Smooth muscle cell of the brain vasculature (primary cell): ENCODE results near the gene FUS.
"Not testable (repeated sequence)": the region's sequence is repeated elsewhere in the genome, so short reads cannot be mapped to it uniquely, and the experiment has no call there.

Experiments
- DNase-seq: peaks from one replicate; pipeline ENCODE4 v3.0.0-alpha.2; 2012; ENCODE audit warnings: low read depth, low spot score

FUS gene

GRCh38 chr16:31186930-31187807 is 7.2 kb downstream of the FUS start:
- no peak for DNase-seq

DNA sequence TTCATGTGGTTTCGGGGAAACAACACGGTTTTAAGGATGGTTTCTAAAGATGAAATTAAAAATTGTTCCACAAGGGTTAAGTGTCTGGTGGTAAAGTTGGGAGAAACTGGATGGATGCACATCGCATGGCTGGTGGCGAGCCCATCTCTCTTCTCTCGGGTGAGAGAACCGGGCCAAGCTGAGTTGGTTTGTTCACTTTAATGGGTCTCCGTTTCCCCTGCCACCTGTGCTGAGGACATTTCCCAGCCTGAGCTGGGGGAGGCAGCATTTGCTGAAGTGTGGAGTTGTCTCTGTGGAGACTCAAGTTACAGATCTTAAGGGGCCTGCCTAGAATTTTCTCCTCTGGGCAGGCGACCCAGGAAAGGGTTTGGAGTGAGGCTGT is 7.9 kb downstream of the FUS start:
- no peak for DNase-seq

DNA sequence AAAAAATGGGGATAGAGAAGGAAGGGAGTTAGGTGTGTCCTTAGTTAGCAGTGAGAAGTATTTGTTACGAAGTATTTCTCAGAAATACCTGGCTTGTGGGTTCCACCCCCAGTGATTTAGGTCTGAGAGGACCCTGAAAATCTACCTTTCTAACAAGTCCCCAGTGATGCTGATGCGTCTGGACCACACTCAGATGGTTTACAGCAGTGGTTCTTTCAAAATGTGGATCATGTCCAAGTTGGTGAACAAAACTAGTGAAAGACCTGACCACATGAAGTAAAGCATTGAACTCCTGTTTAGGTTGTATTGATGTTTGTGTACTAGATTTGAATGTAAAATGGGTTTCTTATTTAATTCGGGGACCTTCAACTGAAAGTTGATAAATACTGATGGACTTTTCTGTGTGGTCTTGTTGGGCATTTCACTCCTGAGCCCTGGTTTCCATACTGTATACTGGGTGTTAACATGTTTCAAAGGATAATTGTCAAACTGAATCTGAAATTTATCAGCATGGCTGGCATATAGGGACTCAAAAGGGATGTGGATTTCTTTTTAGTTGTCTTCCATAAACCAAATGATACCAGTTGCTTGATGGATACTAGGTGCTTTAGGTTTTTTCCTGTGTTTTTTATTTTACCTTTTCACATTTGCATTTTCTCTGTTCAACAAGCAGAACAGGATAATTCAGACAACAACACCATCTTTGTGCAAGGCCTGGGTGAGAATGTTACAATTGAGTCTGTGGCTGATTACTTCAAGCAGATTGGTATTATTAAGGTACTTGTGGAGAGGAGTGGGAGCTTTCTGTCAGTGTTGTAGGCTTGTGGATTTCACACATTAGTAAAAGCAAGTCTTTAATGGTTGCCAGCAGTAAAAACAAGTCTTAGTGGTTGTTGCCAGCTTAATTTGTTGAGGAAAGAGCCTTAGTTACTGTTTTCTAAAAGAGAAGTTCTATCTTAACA is 8.8 kb downstream of the FUS start:
- no peak for DNase-seq

- no peak for DNase-seq
Measured at GRCh38 chr16:31189412-31189778, 9.5 kb downstream of the FUS start.

DNA sequence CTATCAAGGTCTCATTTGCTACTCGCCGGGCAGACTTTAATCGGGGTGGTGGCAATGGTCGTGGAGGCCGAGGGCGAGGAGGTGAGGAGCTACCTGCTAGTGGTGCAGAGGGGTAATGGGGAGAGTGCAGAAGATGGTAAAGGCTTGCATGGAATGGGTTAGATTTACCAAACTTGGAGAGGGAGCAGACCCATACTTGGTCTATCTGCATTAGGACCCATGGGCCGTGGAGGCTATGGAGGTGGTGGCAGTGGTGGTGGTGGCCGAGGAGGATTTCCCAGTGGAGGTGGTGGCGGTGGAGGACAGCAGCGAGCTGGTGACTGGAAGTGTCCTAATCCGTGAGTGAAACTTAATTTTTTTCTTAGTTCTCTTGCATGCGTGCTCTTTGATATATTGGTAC is 10.1 kb downstream of the FUS start:
- no peak for DNase-seq

GRCh38 chr16:31190818-31191444 is 11.0 kb downstream of the FUS start:
- DNase-seq = no peak

DNA sequence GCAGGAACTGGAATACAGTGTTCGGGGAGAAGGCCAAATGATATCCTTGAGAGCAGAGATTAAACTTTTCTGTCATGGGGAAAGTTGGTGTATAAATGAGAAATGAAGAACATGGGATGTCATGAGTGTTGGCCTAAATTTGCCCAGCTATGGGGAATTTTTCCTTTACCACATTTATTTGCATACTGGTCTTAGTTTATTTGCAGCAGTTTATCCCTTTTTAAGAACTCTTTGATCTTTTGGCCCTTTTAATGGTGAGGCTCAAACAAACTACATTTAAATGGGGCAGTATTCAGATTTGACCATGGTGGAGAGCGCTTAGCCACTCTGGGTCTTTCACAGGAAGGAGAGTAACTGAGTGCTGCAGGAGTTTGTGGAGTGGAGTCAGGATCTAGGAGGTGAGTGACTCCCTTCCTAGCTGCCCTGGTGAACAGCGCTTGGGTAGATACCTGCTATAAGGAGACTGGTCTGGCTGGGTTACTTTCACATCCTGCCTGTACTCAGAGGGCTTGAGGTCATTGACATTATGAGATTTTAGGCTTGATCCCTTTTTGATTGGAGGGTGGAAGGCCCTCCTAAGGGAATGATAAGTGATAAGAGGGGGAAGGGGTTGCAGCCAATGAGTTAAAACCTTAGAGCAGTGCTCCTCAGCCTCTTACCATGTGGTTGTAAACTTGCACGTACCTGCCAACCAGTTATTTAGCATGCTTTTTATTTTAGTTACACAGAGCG is 11.9 kb downstream of the FUS start:
- no peak for DNase-seq

GRCh38 chr16:31192856-31193642 is 13.1 kb downstream of the FUS start:
- no peak for DNase-seq

DNA sequence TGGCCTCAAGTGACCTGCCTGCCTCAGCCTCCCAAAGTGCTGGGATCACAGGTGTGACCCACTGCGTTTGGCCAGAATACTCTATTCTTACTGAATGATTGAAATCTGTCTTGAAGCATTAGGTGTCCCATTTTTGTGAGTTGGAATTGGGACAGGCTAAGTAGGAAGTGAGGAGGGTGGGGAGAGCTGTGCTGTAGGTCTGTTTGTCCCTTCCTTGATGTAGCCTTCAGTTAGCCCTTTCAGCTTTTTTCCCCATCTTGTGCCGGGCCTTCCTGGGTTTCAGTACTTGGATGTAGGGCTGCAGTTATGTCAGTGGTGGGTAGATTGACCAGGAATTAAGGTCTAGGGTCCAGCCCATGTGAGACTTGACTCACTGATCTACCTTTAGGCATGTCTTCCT is 13.9 kb downstream of the FUS start:
- no peak for DNase-seq

DNA sequence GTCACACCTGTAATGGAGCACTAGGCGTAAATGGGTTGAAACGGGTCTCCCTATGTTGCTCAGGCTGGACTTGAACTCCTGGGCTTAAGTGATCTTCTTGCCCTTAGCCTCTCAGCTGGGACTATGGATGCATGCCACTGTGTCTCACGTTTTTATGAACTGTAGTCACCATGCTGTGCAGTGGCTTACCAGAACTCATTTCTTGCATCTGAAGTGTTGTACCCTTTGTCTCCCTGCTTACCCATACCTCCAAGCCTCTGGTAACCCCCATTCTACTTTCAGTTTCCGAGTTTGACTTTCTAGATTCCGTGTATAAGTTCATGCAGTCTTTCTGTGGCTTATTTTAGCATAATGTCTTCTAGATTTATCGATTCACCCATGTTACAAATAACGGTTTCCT is 15.0 kb downstream of the FUS start:
- no peak for DNase-seq

DNA sequence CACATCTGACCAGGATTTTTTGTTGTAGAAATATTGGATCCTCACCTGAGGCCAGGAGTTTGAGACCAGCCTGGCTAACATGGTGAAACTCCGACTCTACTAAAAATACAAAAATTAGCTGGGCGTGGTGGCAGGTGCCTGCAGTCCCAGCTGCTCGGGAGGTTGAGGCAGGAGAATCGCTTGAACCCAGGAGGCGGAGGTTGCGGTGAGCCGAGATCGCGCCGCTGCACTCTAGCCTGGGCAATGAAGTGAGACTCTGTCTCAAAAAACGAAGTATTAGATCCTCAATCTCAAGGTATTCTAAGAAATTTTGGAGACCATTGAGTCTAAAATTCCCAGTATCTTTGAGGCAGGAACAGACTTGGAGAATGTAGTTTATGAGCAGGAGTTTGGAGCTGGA is 15.9 kb downstream of the FUS start:
- not testable (repeated sequence) for DNase-seq

DNA sequence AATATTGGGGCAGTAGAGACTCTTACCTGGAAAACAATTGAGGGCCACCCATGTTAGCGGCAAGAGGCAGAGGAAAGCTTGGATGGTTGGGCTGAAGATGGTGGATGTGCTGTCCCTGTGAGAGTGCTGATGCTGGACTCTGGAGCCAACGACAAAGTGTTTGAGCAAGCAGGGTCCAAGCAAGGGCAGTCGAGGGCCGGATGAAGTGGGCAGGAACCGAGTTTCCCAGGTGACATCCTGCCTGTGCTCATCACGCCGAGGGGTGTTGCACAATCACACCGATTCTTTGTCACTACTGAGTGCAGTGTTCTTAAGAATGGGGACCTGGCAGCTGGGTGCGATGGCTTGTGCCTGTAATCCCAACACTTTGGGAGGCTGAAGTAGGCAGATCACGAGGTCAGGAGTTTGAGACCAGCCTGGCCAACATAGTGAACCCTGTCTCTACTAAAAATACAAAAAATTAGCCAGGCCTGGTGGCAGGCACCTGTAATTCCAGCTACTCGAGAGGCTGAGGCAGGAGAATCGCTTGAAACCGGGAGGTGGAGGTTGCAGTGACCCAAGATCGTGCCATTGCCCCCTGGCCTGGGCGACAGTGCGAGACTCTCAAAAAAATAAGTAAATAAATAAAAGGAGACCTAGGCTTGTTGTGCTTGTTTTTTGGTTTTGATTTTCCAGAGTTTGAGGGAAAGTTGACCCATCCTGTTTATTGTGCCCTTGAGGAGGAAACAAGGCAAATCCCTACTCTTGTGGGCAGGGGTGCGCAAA is 16.6 kb downstream of the FUS start:
- DNase-seq = no peak

GRCh38 chr16:31198207-31198882 is 18.4 kb downstream of the FUS start:
- DNase-seq = no peak

GRCh38 chr16:31199430-31200041 is 19.6 kb downstream of the FUS start:
- no peak for DNase-seq

DNA sequence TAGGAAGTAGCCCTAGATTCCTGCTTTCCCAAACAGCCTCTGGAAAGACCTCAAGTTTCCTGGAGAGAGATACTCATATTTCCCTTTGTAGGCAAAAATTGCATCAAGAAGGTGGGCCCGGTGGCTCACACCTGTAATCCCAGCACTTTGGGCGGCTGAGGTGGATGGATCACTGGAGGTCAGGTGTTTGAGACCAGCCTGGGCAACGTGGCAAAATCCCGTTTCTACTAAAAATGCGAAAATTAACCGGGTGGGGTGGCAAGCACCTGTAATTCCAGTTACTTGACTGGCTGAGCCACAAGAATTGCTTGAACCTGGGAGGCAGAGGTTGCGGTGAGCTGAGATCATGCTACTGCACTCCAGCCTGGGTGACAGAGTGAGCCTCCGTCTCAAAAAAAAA is 20.2 kb downstream of the FUS start:
- not testable (repeated sequence) for DNase-seq

- no peak for DNase-seq
Measured at GRCh38 chr16:31200821-31201568, 21.1 kb downstream of the FUS start.

- DNase-seq = no peak
Measured at GRCh38 chr16:31201582-31202413, 21.9 kb downstream of the FUS start.
